GM23248 (cell line): ENCODE data around the gene TRIM38. TPM values are rescaled to one million over a fixed set of nuclear protein-coding genes. Genes with fewer than 3 reads are reported as not detected.

Source experiments
- DNase-seq: peaks from one replicate; pipeline ENCODE4 v3.0.0-alpha.2; 2015
- H2AFZ ChIP-seq: fragments of 200-600 bp; sonication (generic); 2 replicates; pipeline ENCODE4 v1.6.1; 2016; ENCODE audit warnings: antibody characterized with exemption
- H3F3A ChIP-seq: fragments of 200-600 bp; sonication (generic); 2 replicates; pipeline ENCODE4 v1.6.1; 2016; ENCODE audit warnings: mild to moderate bottlenecking, antibody characterized with exemption, mixed run types; ENCODE audit not compliant: insufficient read depth
- H3K27ac ChIP-seq: fragments of 200-600 bp; sonication (generic); 2 replicates; pipeline ENCODE4 v1.5.1; 2016; ENCODE audit warnings: mild to moderate bottlenecking
- H3K27me3 ChIP-seq: fragments of 200-600 bp; sonication (generic); replicated peaks from 2 replicates; pipeline ENCODE4 v1.6.1; 2016; ENCODE audit warnings: mild to moderate bottlenecking; ENCODE audit not compliant: insufficient read depth
- H3K36me3 ChIP-seq: fragments of 200-600 bp; sonication (generic); 2 replicates; pipeline ENCODE4 v1.6.1; 2016; ENCODE audit warnings: low read depth, mild to moderate bottlenecking
- H3K4me1 ChIP-seq: fragments of 200-600 bp; sonication (generic); 2 replicates; pipeline ENCODE4 v1.6.1; 2016; ENCODE audit warnings: mild to moderate bottlenecking; ENCODE audit not compliant: insufficient read depth
- H3K4me2 ChIP-seq: fragments of 200-600 bp; sonication (generic); one replicate; pipeline ENCODE4 v1.6.1; 2016; ENCODE audit warnings: mild to moderate bottlenecking; ENCODE audit not compliant: unreplicated experiment
- H3K4me3 ChIP-seq: fragments of 200-600 bp; sonication (generic); 2 replicates; pipeline ENCODE4 v1.5.1; 2016; ENCODE audit warnings: mild to moderate bottlenecking
- H3K79me2 ChIP-seq: fragments of 200-600 bp; sonication (generic); 2 replicates; pipeline ENCODE4 v1.6.1; 2016; ENCODE audit warnings: mild to moderate bottlenecking; ENCODE audit not compliant: insufficient read depth
- H3K9ac ChIP-seq: fragments of 200-600 bp; sonication (generic); 2 replicates; pipeline ENCODE4 v1.6.1; 2016; ENCODE audit warnings: mild to moderate bottlenecking
- H3K9me2 ChIP-seq: fragments of 200-600 bp; sonication (generic); 2 replicates; pipeline ENCODE4 v1.6.1; 2016; ENCODE audit warnings: mixed run types, mild to moderate bottlenecking, moderate library complexity; ENCODE audit not compliant: insufficient read depth
- H3K9me3 ChIP-seq: fragments of 200-600 bp; sonication (generic); one replicate; pipeline ENCODE4 v1.6.1; 2017; ENCODE audit warnings: low read depth
- H4K20me1 ChIP-seq: fragments of 200-600 bp; sonication (generic); 2 replicates; pipeline ENCODE4 v1.6.0; 2016; ENCODE audit not compliant: insufficient read depth
- EZH2 ChIP-seq: fragments of 200-600 bp; sonication (generic); IDR thresholded peaks from 2 replicates; pipeline ENCODE4 v1.6.1; 2018; ENCODE audit warnings: antibody characterized with exemption, mild to moderate bottlenecking; ENCODE audit not compliant: insufficient read depth, poor library complexity, severe bottlenecking
- EZH2phosphoT487 ChIP-seq: fragments of 200-600 bp; sonication (generic); IDR thresholded peaks from 2 replicates; pipeline ENCODE4 v1.6.1; 2018; ENCODE audit warnings: antibody characterized with exemption, moderate library complexity, mild to moderate bottlenecking, low read depth; ENCODE audit not compliant: insufficient read depth
- WGBS, 2 experiments: methylation state at CpG; one replicate each; pipeline ENCODE4 v1.1.6; 2015 to 2017; ENCODE audit warnings: low lambda C conversion rate in 2 of 2, low coverage in 1 of 2; ENCODE audit errors: missing lambda C conversion rate in 2 of 2; 5-methylcytosine and 5-hydroxymethylcytosine counted together
- in situ Hi-C: fragments of 300-500 bp; cut with MboI; formaldehyde crosslinking; loops from 2 replicates; pipeline ENCODE4 v1.15.0; 2020
- polyA plus RNA-seq: library from polyadenylated mRNA; unstranded; fragments of >200 nt; fragmentation: Nextera tagmentation; extraction: Ambion mirVana; gene quantifications from 2 replicates; pipeline ENCODE4 v1.2.1, GENCODE V29; 2016
- total RNA-seq: library from RNA; depleted of rRNA; stranded (reverse); fragments of >200 nt; shearing (Covaris generic); gene quantifications from 2 replicates; pipeline ENCODE4 v1.2.3, GENCODE V29; 2014

TRIM38 gene
- total and polyA plus RNA-seq, 2 experiments from 2014 or later: 7.3 to 7.6 TPM

DNA sequence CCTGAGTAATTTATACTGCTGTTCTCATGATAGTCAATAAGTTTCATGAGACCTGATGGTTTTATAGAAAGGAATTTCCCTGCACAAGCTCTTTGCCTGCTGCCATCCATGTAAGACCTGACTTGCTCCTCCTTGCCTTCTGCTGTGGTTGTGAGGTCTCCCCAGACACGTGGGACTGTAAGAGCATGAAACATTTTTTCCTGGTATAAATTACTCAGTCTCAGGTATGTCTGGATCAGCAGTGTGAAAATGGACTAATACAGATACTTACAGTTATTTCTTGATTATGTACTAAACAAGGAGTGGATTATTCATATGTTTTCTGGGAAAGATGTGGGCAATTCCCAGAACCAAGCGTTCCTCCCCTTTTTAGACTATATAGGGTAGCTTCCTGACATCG, 1.9 kb upstream of the TRIM38 start:
- Histone ChIP-seq H3K4me1 (peaks cover 27% of the 10 kb centered on the region), H3K9ac (no peak overlapping the region), H4K20me1 (no peaks in the 10 kb centered on the region), H3K4me3 (no peak overlapping the region), H3K9me2 (no peaks in the 10 kb centered on the region), H3K4me2 (no peak overlapping the region), H3K27ac (no peak overlapping the region), H3K27me3 (no peaks in the 10 kb centered on the region), H2AFZ (no peak overlapping the region), H3F3A (peaks cover 23% of the 10 kb centered on the region), H3K9me3 (no peaks in the 10 kb centered on the region), H3K79me2 (peaks cover 25% of the 10 kb centered on the region), H3K36me3 (peaks cover 4% of the 10 kb centered on the region; the same call in 1 of the 2 replicates)
- no peak for DNase-seq
- 85 to 86% methylated on average over 3 of the region's 3 CpGs for WGBS, 2 experiments
- in situ Hi-C loops: no loop called here
- TF ChIP-seq EZH2phosphoT487 (no peak), EZH2 (no peak)

DNA sequence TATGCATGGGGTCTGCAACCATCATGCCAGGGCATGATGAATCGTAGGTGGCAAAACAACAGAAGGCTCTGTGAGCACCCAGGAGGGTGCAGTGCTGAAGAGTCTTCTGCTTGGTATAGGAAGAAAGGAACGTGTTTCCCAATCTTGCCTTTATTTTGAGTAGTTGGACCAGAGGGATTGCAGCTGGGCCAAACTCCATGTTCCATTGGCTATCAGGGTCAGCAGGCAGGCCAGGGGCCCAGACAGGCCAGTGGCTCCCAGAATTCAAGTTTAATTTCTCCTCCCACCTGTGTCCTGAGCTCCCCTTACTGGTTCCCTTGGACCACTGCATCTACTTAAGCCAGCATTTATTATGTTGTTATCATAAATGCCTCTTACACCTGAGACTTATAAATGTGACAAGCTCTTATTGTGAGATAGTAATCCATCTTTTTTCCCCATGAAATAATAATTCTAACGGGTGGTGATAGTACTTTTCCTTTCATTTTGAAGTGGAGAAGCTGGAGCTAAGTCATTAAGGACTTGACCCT, 918 bp upstream of the TRIM38 start:
- Histone ChIP-seq H3K27me3 (no peaks in the 10 kb centered on the region), H3K4me1 (peaks cover 27% of the 10 kb centered on the region), H4K20me1 (no peaks in the 10 kb centered on the region), H3K36me3 (peaks cover 4% of the 10 kb centered on the region; the same call in 1 of the 2 replicates), H3K9ac (peak overlapping the region; percentile 94), H3K9me2 (no peaks in the 10 kb centered on the region), H2AFZ (peak overlapping the region; percentile 87), H3K9me3 (no peaks in the 10 kb centered on the region), H3K4me2 (peak overlapping the region; percentile 98), H3K4me3 (peak overlapping the region; percentile 91), H3F3A (peaks cover 23% of the 10 kb centered on the region), H3K27ac (peak overlapping the region; percentile 94), H3K79me2 (peaks cover 34% of the 10 kb centered on the region)
- DNase-seq: peak; percentile 9
- in situ Hi-C loops: no loop called here
- WGBS, 2 experiments: 59 to 75% methylated on average over 3 of the region's 3 CpGs
- TF ChIP-seq EZH2phosphoT487 (no peak), EZH2 (no peak)

DNA sequence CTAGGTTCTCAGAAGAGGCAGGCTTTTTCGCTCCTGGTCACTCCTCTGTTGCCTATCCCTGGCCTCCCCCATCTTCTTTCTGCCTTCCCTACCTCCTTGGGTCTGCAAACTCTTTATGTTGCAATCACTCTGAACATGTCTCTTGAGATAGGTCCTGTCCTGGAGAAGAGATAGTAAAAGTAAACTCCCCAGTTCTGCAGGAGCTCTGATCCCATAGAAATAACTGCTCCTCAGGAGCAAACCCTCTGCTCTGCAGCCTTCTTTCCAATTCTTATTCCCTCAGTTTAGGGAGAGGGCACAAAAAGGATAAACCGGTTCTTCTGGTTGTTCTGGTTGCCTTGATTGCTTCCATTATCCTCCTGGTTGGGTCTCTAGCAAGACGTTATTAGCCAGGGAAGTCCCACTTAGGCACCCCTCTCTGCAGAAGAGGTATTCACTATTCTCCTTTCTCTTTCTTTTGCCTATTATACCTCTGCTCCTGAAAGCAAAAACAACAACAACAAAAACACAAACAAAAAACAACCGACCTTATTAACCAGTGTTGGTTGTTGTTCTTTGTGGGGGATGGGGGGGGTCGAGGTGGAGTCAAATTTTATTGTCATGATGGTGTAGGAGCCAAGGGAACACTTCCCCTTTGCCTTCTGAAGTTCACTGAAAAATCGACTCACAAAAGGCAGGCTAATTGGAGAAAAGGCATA, 973 bp downstream of the TRIM38 start:
- 0% methylated on average over 5 to 6 of the region's 6 CpGs for WGBS, 2 experiments
- no peaks in the 10 kb centered on the region for H3K27me3 ChIP-seq
- H3K9me3 ChIP-seq: no peaks in the 10 kb centered on the region
- TF ChIP-seq EZH2 (no peak), EZH2phosphoT487 (no peak)
- H3K79me2 ChIP-seq: peaks cover 46% of the 10 kb centered on the region
- in situ Hi-C loops: no loop called here
- peak overlapping the region; percentile 98 for H3K4me2 ChIP-seq
- H3K9me2 ChIP-seq: no peaks in the 10 kb centered on the region
- 0 out of 2 replicates have a peak overlapping the region, but pooled peaks have one; percentile 5 for H2AFZ ChIP-seq
- H3K4me1 ChIP-seq: peaks cover 41% of the 10 kb centered on the region
- peak overlapping the region; percentile 94; the same call in 1 of the 2 replicates for H3K27ac ChIP-seq
- DNase-seq: no peak
- H4K20me1 ChIP-seq: no peaks in the 10 kb centered on the region
- H3F3A ChIP-seq: peaks cover 34% of the 10 kb centered on the region
- peak overlapping the region; percentile 94 for H3K9ac ChIP-seq
- H3K4me3 ChIP-seq: peak overlapping the region; percentile 91
- H3K36me3 ChIP-seq: peaks cover 4% of the 10 kb centered on the region; the same call in 1 of the 2 replicates

DNA sequence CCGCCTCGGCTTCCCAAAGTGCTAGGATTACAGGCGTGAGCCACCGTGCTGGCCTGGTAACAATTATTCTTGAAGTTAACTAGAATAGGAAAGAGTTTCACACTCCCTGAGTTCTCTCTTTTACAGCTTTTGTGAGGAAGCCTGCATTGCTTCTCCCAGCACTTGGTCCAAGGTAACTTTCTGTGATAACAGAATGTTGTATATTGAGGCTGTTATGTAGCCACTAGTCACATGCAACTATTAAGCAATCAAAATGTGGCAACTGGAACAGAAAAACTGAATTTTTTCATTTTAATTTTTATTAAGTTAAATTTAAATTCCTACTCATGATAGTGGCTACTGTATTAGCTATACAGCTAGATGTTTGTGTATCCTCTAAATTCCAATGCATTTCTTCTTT, 2.5 kb downstream of the TRIM38 start:
- Histone ChIP-seq H3K27ac (no peak overlapping the region), H3K4me3 (no peak overlapping the region), H3K9ac (no peak overlapping the region), H3F3A (peaks cover 41% of the 10 kb centered on the region), H3K9me2 (no peaks in the 10 kb centered on the region), H4K20me1 (no peaks in the 10 kb centered on the region), H3K27me3 (no peaks in the 10 kb centered on the region), H2AFZ (no peak overlapping the region), H3K36me3 (peaks cover 13% of the 10 kb centered on the region; the same call in 1 of the 2 replicates), H3K9me3 (no peaks in the 10 kb centered on the region), H3K4me2 (peak overlapping the region; percentile 98), H3K79me2 (peaks cover 46% of the 10 kb centered on the region), H3K4me1 (peaks cover 47% of the 10 kb centered on the region)
- 88 to 90% methylated on average over 4 of the region's 4 CpGs for WGBS, 2 experiments
- DNase-seq: no peak
- TF ChIP-seq EZH2 (no peak), EZH2phosphoT487 (no peak)
- in situ Hi-C loops: no loop called here
